ENCODE results near the gene PYCARD. TPM values are rescaled to one million over a fixed set of nuclear protein-coding genes. Genes with fewer than 3 reads are reported as not detected.
"Not testable (repeated sequence)": the region's sequence is repeated elsewhere in the genome, so short reads cannot be mapped to it uniquely, and the experiment has no call there.

The PYCARD gene
- total RNA-seq (2014; rRNA removed; shearing (Covaris generic); ENCODE audit: low replicate concordance) = 198 and 228 TPM in 2 replicates

GRCh38 chr16:31202414-31203375 lies at the start of gene PYCARD:
Gene PYCARD (minus strand): TSS chr16:31202760. CDS start chr16:31202690, 70 bp downstream.
- in situ Hi-C loops (cut with HindIII; ENCODE audit: low pct_unique_long_range_greater_than_20kb, low sequenced_read_pairs) = no loop called here
- peak; percentile 66 for DNase-seq (ENCODE audit: low read depth)

- DNase-seq (ENCODE audit: low read depth) = no peak
These were observed 48.9 kb upstream of the PYCARD start for GRCh38 chr16:31251435-31251834.

GRCh38 chr16:31250782-31251384 lies 48.3 kb upstream of the PYCARD start:
- no peak for DNase-seq (ENCODE audit: low read depth)
- in situ Hi-C loops (cut with HindIII; ENCODE audit: low pct_unique_long_range_greater_than_20kb, low sequenced_read_pairs) = no loop called here

More at GRCh38 chr16:31251435-31251834, 48.9 kb upstream of the PYCARD start:
- in situ Hi-C loops (cut with HindIII; ENCODE audit: low pct_unique_long_range_greater_than_20kb, low sequenced_read_pairs) = no loop called here

GRCh38 chr16:31248344-31248743 lies 45.8 kb upstream of the PYCARD start:
- in situ Hi-C loops (cut with HindIII; ENCODE audit: low pct_unique_long_range_greater_than_20kb, low sequenced_read_pairs) = no loop called here
- no peak for DNase-seq (ENCODE audit: low read depth)

GRCh38 chr16:31246296-31246695 lies 43.7 kb upstream of the PYCARD start:
- in situ Hi-C loops (cut with HindIII; ENCODE audit: low pct_unique_long_range_greater_than_20kb, low sequenced_read_pairs) = no loop called here
- no peak for DNase-seq (ENCODE audit: low read depth)

- in situ Hi-C loops (cut with HindIII; ENCODE audit: low pct_unique_long_range_greater_than_20kb, low sequenced_read_pairs); DNase-seq (ENCODE audit: low read depth): not testable (repeated sequence)
These were observed 43.0 kb upstream of the PYCARD start for GRCh38 chr16:31245598-31245997.

- in situ Hi-C loops (cut with HindIII; ENCODE audit: low pct_unique_long_range_greater_than_20kb, low sequenced_read_pairs) = no loop called here
These were observed 41.4 kb upstream of the PYCARD start for GRCh38 chr16:31243734-31244670.

GRCh38 chr16:31242206-31242605 lies 39.6 kb upstream of the PYCARD start:
- DNase-seq (ENCODE audit: low read depth) = no peak
- in situ Hi-C loops (cut with HindIII; ENCODE audit: low pct_unique_long_range_greater_than_20kb, low sequenced_read_pairs) = no loop called here

More at GRCh38 chr16:31243734-31244670, 41.4 kb upstream of the PYCARD start:
- no peak for DNase-seq (ENCODE audit: low read depth)

GRCh38 chr16:31238041-31238440 lies 35.5 kb upstream of the PYCARD start:
- no peak for DNase-seq (ENCODE audit: low read depth)
- in situ Hi-C loops (cut with HindIII; ENCODE audit: low pct_unique_long_range_greater_than_20kb, low sequenced_read_pairs) = no loop called here

GRCh38 chr16:31229501-31229900 lies 26.9 kb upstream of the PYCARD start:
- DNase-seq (ENCODE audit: low read depth) = no peak
- in situ Hi-C loops (cut with HindIII; ENCODE audit: low pct_unique_long_range_greater_than_20kb, low sequenced_read_pairs) = no loop called here

GRCh38 chr16:31228206-31228605 lies 25.6 kb upstream of the PYCARD start:
- in situ Hi-C loops (cut with HindIII; ENCODE audit: low pct_unique_long_range_greater_than_20kb, low sequenced_read_pairs) = no loop called here

GRCh38 chr16:31225193-31225592 lies 22.6 kb upstream of the PYCARD start:
- no peak for DNase-seq (ENCODE audit: low read depth)
- in situ Hi-C loops (cut with HindIII; ENCODE audit: low pct_unique_long_range_greater_than_20kb, low sequenced_read_pairs) = no loop called here

More at GRCh38 chr16:31228206-31228605, 25.6 kb upstream of the PYCARD start:
- no peak for DNase-seq (ENCODE audit: low read depth)

- in situ Hi-C loops (cut with HindIII; ENCODE audit: low pct_unique_long_range_greater_than_20kb, low sequenced_read_pairs) = no loop called here
These were observed 21.8 kb upstream of the PYCARD start for GRCh38 chr16:31224092-31224955.

GRCh38 chr16:31223044-31223443 lies 20.5 kb upstream of the PYCARD start:
- no peak for DNase-seq (ENCODE audit: low read depth)
- in situ Hi-C loops (cut with HindIII; ENCODE audit: low pct_unique_long_range_greater_than_20kb, low sequenced_read_pairs) = no loop called here

More at GRCh38 chr16:31224092-31224955, 21.8 kb upstream of the PYCARD start:
- DNase-seq (ENCODE audit: low read depth) = no peak

GRCh38 chr16:31221357-31222160 lies 19.0 kb upstream of the PYCARD start:
- in situ Hi-C loops (cut with HindIII; ENCODE audit: low pct_unique_long_range_greater_than_20kb, low sequenced_read_pairs) = no loop called here
- no peak for DNase-seq (ENCODE audit: low read depth)

- no peak for DNase-seq (ENCODE audit: low read depth)
- in situ Hi-C loops (cut with HindIII; ENCODE audit: low pct_unique_long_range_greater_than_20kb, low sequenced_read_pairs) = no loop called here
These were observed 16.7 kb upstream of the PYCARD start for GRCh38 chr16:31219154-31219741.
